SK-N-MC (cell line): Measurements from ENCODE around the gene STPG2.
"Not testable (repeated sequence)": the region's sequence is repeated elsewhere in the genome, so short reads cannot be mapped to it uniquely, and the experiment has no call there.

Experiments
- EZH2 ChIP-seq: fragments of 200-600 bp; sonication (generic); IDR thresholded peaks from one replicate; pipeline ENCODE4 v1.6.1; 2017; ENCODE audit warnings: antibody characterized with exemption
- FOXP2 ChIP-seq: optimal IDR thresholded peaks from 2 replicates; pipeline ENCODE3; 2011; ENCODE audit warnings: mild to moderate bottlenecking, moderate library complexity; ENCODE audit not compliant: insufficient read depth; ENCODE audit errors: extremely low read length, control extremely low read depth
- POLR2AphosphoS5 ChIP-seq: IDR thresholded peaks from 2 replicates; pipeline ENCODE4 v1.6.1; 2012; ENCODE audit warnings: mild to moderate bottlenecking, low read depth, low read length, borderline replicate concordance

DNA sequence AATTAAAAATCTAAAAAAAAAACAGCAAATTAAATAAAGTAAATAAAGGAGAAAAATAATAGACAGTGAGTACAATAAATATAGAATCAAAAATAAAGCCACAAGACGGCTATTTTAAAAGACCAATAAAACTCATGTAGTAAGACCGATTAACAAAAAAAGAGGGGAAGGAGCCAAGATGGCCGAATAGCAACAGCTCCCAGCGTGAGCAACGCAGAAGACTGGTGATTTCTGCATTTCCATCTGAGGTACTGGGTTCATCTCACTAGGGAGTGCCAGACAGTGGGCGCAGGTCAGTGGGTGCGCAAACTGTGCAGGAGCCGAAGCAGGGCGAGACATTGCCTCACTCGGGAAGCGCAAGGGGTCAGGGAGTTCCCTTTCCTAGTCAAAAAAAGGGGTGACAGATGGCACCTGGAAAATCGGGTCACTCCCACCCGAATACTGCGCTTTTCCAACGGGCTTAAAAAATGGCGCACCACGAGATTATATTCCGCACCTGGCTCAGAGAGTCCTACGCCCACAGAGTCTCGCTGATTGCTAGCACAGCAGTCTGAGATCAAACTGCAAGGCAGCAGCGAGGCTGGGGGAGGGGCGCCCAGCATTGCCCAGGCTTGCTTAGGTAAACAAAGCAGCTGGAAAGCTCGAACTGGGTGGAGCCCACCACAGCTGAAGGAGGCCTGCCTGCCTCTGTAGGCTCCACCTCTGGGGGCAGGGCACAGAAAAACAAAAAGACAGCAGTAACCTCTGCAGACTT lies 239.7 kb downstream of the STPG2 start:
- not testable (repeated sequence) for TF ChIP-seq POLR2AphosphoS5, EZH2, FOXP2
